HG03342 (cell line): ENCODE data around the gene ALS2.
A peak's percentile ranks its signal among the peaks of the same experiment; 100 is the strongest.
"Not testable (repeated sequence)": the region's sequence is repeated elsewhere in the genome, so short reads cannot be mapped to it uniquely, and the experiment has no call there.

Experiments used
- ATAC-seq: cut with Tn5 transposase; IDR thresholded peaks from one replicate; pipeline ENCODE4 v1.9.1; 2021; ENCODE audit warnings: mild to moderate bottlenecking, moderate library complexity; ENCODE audit not compliant: unreplicated experiment

Gene ALS2

DNA sequence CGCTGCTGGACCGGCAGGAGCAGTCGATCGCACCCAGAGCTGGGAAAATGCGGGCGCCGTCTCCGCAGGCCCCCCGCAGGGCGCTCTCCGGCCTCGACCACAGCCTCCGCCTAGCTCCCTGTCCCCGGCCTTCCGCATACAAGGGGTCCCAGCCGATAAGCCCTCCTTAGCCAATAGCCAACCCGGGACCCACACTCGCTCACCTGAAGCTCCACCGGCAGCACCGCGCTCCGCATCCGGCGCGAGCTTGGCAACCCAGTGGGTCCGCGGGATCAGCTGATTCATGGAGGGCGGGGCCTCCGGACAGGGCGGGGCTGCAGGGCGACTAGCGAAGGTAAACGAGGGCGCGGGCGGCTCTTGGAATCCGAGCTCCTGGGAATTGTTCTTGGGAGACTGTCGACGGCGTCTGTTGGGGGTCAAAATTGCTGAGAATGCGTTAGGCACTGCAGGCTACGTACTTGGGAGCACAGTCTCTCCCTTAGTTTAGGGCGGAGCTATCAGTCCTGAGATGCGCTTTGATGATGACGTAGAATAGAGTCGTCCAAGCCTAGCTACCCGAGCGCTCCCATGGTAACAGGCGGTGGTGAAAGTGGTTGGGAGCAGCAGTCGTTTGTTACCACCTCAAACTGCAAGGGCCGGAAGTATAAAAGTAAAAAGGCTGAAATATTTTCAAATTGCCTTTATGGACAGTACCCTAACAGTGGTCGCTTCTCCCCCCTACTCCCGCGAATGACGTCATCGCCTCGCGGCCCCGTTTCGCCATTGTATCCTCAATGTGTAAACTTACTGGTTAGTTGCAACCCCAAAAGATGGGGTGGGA, at the start of gene ALS2:
Gene ALS2 (minus strand): TSS at position 260 of the 820 bp plus-strand sequence. CDS start 12,048 bp downstream, outside the sequence.
- ATAC-seq: peak; percentile 96

DNA sequence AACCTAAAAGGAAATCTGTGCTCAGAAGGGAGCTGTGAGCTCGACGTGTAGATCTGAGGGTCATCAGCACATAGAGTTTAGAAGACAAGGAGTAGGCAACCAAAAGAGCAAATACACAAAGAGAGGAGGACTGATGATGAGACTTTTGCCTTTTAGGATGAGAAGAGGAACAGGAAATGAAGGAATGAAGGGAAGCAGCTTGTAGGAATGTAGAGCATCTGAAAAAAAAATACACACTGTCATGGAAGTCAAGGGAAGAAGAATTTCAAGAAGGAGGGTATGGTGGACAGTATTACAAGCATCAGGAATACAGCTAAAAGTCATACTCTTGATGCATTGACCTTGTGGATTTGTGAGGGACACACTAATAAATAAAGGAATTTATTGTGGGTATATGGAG, 47.5 kb upstream of the ALS2 start:
- ATAC-seq: no peak

DNA sequence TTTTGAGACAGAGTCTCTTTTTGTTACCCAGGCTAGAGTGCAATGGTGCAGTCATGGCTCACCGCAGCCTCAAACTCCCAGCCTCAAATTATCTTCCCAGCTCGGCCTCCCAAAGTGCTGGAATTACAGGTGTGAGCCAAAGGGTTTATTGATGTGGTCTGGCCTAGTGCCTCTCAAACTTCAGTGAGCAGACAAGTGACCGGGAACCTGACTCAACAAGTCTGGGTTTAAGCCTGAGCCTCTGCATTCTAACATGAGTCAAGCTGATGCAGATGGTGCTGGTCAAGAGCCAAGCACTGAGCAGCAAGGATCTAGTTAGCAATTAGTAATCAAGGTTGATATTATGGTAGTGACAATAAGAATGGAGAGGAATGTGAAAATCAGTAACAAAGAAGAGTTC, 46.9 kb upstream of the ALS2 start:
- no peak for ATAC-seq

DNA sequence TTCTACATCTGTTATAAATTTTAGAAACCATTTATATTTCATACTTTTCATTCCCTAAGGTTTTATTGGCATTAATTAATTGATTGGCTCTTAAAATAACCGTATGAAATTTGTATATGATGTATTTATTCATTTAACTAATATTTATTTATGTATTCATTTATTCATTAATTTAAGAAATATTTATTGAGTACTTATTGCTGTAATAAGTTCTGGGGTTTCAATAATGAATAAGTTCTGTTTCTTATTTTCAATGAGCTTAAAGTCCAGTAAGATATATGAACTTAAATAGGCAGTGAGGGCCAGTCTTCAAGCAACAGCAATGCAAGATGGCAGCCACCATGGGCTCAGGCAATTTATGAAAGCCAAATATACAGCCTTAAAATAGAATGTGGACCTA, 43.5 kb upstream of the ALS2 start:
- no peak for ATAC-seq

DNA sequence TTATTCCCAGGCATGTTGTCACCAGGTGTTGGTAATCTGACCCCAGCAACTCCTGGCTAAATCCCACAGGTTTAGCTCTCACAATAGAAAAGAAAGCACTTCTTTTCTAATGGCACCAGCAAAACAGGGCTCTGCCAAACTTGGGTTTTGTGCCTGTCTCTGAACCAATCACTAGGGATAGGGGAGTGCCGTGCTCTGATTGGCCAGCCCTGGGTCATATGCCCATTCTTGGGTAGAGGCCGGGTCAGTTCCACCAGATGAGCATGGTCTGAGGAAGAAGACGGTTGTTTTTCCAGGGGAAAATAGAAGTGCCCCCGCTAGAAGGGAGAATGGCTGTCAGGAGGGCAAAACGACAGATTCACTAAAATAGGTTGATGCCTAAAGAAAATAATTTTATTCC, 40.3 kb upstream of the ALS2 start:
- ATAC-seq: no peak

DNA sequence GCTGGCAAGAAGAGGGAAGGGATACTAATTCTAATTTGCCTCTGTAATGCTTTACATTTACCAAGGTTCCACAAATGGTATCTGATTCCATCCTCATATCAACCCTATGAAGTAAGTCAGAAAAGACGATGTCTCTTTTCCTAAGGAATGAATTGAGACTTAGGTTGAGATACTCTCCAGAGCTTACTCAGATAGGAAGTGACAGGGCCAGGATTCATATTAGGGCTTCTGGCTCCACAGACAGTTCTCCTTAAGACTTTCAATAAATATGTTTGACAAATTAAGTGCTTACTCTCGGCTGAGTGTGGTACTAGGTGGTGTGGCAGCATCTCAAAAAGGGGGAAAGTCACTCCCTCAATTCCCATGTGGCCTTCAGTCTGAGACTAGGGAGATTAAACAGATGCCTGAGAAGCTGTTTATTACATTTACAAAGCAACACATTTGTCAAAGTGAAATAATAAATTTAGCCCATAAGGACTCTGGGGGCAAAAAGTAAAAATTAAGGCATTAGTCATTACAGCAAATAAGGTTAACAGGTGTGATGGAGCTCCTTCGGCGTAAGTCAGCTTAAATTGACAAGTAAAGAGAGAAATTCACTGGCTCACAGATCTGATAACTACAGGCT, 39.8 kb upstream of the ALS2 start:
- ATAC-seq: no peak

DNA sequence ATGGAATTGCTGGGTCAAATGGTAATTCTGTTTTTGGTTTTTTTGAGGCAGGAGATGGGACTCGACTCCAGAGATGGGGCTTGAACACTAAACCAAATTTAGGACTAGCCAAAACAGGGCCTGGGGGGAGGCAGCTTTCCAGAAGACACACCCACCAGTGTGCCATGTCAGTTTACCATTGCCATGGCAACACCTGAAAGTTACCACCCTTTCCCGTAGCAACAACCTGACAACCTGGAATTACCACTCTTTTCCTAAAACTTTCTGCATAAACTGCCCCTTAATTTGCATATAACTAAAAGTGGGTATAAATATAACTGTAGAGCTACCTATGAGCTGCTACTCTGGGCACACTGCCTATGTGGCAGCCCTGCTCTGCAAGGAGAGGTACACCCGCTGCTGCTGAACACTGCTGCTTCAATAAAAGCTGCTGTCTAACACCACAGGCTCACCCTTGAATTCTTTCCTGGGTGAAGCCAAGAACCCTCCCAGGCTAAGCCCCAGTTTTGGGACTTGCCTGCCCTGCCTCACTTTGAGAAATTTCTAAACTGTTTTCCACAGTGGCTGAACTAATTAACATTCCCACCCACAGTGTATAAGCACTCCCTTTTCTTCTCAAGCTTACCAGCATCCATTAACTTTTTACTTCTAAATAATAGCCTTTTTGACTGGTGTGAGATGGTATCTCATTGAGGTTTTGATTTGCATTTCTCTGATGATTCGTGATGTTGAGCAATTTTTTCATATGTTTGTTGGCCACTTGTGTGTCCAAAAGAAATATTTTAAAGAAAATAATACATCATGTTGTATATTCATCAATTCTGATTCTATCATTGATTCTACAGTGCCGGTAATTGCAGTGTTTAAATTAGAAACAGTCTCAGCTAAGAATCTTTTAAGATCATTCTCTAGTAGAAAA, 36.2 kb upstream of the ALS2 start:
- ATAC-seq: no peak

DNA sequence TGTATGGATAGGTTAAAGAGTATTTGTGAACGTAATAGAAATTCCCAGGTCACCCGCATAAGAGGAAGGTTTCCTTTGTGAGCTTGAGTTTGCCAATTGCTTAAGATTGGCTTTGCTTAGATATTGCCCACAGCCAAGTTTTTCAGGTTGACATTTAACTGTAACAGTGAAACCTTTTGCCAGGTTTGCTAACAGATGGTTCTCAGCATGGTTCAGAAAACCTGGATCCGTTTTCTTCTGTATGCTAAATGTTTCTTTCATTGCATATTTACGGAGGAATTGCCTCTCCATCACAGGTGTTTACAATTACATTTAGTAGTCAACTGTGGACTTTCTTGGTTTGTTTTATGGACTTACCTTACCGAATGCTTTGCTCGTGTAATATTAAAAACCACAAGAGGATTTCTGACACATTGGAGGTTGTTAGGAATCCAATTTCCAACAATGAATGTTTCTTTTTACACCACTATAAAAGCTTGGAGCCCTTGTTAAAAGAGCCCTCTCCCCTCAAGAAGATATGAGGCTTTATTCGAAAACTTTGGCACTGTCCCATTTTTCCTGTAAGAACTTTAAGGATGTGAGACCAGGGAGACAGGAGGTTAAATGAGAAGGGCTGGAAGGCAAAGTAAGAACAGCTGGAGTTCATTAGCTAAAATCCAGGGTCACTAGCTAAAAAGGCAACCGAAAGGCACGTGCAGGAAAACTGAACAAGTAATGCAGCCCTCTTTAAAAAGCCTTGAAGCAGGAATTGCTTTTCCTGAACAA, 33.4 kb upstream of the ALS2 start:
- ATAC-seq: no peak

DNA sequence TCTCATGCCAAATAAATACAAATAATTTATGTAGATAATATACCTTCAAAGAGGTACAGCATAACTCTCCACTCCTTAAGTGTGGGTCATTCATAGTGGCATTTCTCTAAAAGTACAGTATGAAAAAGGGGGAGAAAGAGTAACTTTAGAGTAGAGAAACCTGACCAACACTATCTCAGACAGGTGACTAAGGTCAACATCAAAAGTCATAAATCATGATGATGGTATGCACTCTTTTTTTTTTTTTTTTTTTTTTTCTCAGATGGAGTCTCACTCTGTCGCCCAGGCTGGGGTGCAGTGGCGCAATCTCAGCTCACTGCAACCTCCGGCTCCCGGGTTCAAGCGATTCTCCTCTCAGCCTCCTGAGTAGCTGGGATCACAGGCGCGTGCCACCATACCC, 29.9 kb upstream of the ALS2 start:
- ATAC-seq: not testable (repeated sequence)

DNA sequence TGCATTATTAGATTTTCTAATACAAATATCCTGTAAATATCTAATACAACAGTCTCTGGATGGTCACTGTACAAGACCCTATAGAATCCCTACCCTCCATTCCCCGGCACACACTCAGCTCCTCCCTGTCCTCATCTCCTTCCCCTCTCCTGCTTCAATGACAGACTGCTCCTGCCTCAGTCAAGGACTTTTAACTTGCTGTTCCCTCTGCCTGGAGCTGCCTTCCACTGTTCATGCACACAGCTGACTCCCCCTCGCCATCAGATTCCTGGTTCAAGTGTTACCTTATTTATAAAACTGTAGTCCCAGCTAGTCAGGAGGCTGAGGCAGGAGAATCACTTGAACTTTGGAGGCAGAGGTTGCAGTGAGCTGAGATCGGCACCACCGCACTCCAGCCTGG, 28.9 kb upstream of the ALS2 start:
- ATAC-seq: no peak

DNA sequence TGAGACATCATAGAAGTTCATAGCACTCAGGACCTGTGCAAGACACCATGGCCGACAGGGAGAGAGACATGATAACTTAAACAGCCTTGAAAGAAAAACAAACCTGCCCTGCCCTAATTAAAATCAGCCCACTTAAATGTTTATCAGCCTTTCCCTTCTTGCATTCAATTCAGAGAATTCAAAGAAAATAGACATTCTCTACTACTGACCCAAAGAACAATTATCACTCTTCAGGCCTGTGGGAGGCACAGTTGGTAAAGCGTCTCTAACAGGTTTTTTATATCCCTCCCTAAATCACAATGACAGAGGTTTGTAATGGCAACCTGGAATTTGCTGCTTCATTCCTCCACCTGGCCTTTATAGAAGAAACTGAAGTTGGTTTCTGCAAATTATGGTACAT, 27.3 kb upstream of the ALS2 start:
- ATAC-seq: no peak

DNA sequence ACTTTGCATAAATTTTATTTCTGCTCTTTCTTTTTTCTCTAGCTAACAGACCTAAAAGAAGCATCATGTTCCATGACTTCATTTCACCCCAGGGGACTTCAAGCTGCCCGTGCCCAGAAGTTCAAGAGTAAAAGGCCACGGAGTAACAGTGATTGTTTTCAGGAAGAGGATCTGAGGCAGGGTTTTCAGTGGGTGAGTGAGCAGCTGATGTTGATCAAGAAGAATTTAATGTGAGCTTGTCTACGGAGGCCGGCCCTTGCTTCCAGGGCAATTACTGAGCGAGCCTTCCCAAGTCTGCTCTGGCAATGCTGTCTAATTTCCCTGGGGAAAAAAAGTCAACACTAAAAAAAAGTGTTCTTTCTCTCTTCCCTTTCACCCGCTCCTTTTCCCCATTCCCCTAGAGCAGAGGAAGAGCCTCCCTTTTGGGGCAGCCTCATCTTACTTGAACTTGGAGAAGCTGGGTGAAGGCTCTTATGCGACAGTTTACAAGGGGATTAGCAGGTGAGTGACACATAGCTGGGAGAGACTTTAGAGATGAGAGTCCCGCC, 26.8 kb upstream of the ALS2 start:
- no peak for ATAC-seq

DNA sequence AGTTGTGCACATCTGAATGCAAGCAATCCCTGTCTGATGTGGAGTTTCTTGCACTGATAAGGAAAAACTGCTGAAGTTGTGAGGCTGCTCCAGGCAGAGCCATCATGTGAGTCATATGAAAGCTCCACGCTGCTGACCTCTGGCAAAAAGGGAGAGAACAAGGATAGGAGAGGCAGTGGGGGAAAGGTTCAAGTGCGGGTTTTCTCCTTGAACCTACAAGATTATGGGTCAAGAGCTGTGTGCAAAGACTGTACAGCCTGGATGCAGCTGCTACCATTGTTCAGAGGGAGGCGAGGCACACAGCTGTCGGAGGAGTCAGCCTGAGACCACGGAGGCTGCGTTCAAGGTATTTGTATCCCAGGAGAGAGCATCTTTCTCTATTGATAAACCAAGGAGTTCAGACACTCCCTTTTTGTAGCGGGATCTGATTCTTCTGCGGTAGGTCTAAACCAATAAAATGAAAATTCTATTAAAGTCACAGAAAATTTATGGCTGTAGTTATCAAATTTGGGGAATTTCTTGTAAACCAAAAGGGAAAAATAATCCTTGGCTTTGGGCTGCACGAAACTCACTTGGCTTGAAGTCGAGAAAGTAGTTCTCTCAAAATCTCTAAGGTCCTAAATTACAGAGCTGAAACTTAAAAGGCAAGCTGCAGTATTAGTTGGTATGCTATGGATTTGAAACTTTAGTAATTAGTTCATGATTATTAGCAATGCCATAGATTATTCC, 25.9 kb upstream of the ALS2 start, which contains the start of gene CDK15:
Gene CDK15 (plus strand): TSS at position 96 of the 729 bp plus-strand sequence. CDS start 128 bp downstream, at position 224.
- ATAC-seq: no peak

DNA sequence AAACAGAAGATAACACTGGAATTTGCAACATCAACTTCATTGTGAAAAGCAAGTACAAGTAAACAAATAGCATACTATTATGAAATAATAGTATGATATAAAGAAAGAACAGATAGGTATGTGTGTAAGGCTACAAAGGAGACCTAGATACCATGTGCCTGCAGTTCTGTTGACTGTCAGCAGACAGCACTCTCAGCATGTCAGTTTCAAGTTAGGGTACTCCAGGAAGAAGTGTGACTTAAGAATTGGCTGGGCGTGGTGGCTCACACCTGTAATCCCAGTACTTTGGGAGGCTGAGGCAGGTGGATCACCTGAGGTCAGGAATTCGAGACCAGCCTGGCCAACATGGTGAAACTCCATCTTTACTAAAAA, 18.2 kb upstream of the ALS2 start:
- ATAC-seq: not testable (repeated sequence)

DNA sequence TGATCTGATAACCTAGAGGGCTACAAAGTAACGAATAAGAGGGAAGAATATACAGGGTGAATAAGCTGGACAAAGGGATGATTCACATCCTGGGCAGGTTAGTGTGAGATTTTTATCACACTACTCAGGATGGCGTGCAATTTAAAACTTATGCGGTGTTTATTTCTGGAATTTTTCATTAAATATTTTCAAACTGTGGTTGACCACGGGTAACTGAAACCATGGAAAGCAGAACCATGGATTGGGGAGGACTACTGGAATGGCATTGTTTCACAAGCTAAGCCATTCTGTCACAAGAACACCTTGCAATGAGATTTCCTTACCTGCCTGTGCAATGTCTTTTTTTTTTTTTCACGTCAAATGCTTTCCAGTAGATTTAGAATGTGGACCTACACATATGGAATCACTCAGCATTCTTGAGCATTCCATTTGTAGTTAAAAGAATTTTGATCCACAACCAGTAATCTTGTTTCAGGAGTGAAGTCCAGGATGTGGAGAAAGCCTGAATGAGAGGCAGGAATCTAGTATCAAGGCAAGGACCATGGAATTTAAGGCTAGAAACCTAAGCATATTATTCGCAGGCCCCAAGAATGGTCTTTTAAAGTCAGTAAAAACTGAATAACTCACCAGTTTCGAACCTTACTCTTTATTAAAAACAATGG, 17.6 kb upstream of the ALS2 start:
- no peak for ATAC-seq

DNA sequence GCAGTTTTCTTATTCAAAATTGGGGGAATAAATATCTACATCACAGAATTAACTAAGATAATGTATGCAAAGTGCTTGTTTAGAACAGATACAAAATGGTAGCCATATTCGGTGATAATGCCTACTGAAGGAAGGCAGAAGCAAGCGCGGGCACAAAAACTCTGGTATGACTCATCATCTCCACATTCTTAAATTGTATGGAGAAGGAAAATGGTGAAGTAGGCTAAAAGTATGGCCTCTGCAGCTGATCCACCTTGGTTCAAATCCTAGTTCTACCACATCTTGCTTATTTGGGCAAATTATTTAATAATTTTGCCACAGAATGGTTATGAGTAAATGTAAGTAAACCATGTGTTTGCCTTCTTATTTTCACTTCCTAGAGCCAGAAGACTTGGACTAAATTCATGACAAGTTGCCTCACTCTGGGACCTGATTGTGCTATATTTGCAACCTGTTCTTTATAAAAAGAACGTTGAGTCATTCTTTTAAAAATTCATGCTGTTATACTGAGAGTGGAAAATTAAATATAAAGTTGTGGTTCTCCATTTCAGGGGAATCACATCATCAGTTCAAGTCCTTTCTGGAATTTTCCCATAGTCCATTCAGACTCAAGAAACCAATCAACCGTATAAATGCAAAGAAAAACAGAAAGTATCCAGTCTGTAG, 16.6 kb upstream of the ALS2 start:
- no peak for ATAC-seq

DNA sequence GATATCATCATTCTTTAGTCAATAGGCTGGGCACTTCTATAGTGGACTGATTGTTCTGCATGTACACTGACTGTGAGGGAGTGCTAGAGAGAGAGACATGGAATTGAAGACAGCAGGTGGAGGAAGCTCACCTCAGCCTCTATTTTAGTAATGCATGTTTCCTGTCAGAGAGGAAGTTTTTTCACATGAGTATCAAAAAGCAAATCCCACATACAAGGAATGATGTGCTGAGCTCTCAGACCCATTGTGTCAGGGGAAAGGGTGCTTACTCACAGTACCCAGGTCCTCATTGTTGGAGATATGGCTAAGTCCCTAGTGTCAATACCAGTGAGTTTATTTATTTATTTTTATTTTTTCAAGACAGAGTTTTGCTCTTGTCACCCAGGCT, 15.7 kb upstream of the ALS2 start:
- ATAC-seq: no peak

DNA sequence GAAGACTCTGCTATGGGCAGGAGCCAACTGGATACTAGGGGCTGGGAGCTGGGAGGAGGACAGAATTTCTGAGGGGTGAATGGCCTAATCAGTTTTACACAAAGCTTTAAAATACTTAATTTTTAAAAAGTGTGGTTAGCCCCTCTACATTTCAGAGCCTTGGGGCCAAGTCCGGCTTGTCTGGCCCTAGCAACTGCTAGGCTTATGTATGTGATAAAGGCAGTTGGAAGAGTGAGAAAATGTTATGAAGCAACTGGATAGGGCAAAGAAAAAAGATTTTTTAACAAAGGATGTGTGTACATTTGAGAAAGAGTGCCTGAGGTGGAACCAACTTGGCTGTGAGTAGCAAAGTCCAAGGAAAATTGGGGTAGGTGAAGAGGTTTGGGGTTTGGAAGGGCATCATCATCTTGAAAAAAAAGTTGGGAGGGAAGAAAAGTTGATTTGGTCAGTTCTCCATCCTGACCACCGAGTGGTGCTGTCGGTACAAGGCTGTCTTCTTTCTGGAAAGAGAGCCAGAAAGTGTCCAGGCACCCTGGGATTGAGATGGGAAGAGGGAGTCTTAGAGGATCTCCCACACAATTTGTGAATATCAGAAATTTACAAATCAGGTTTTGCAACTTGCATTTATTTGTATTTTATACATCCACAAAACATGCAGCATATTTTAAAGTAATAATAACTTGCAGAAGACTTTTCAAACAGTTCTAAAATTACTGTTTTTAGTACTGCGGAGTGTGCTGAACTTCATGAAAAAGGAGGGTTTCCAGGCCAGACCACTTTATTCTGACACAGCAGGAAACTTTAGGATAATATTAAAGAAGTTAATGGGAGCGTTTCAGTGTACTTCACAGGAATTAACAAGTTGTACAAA, 15.1 kb upstream of the ALS2 start:
- ATAC-seq: no peak
